Measurements from ENCODE around the gene DBT.
"Not testable (repeated sequence)": the region's sequence is repeated elsewhere in the genome, so short reads cannot be mapped to it uniquely, and the experiment has no call there.

The DBT gene

DNA sequence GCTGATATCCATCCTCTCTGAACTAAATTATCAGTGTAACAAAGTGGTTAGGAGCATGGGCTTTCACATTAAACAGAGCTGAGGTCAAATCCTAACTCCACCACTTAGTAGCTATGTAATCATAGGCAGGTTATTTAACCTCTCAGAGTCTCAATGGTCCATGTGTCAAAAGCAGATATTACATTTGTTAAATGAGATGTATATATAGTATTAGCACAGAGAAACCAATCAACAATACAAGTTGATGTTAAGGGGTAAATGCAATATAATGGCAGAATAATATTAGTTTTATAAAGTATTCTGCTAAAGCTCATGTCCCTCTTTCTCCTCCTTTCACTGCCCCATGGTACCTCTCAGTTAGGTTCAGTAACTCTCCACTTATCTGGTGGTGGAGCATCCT, 27.2 kb downstream of the DBT start:
- no peak for DNase-seq (ENCODE audit: low read depth in 2 of 2)
- TF ChIP-seq, protein P1, sequence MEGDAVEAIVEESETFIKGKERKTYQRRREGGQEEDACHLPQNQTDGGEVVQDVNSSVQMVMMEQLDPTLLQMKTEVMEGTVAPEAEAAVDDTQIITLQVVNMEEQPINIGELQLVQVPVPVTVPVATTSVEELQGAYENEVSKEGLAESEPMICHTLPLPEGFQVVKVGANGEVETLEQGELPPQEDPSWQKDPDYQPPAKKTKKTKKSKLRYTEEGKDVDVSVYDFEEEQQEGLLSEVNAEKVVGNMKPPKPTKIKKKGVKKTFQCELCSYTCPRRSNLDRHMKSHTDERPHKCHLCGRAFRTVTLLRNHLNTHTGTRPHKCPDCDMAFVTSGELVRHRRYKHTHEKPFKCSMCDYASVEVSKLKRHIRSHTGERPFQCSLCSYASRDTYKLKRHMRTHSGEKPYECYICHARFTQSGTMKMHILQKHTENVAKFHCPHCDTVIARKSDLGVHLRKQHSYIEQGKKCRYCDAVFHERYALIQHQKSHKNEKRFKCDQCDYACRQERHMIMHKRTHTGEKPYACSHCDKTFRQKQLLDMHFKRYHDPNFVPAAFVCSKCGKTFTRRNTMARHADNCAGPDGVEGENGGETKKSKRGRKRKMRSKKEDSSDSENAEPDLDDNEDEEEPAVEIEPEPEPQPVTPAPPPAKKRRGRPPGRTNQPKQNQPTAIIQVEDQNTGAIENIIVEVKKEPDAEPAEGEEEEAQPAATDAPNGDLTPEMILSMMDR (IDR thresholded peaks at IDR 0.05; ENCODE audit: low read depth, low read length), result no peak
- no peak overlapping the region for H3K4me3 ChIP-seq (replicated peaks in 1 of 2; ENCODE audit: low read depth in 2 of 2, low read length in 2 of 2)

DNA sequence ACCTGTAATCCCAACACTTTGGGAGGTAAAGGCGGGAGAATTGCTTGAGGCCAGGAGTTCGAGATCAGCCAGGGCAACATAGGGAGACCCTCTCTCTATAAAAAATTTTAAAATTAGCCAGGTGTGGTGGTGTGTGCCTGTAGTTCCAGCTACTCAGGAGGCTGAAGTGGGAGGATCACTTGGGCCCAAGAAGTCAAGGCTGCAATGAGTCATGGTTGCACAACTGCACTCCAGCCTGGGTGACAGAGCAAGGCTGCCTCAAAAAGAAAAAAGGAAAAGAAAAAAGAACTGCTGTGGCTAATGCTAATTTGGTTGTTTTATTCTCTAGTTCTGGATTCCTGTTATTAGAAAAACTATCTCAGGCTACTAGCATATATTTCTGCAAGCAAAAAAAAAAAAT, 29.8 kb downstream of the DBT start:
- DNase-seq (ENCODE audit: low read depth in 2 of 2), result peak; percentile 6 to 43
- H3K4me3 ChIP-seq (replicated peaks in 1 of 2; ENCODE audit: low read depth in 2 of 2, low read length in 2 of 2), result no peak overlapping the region
- TF ChIP-seq, protein P1 (IDR thresholded peaks at IDR 0.05; ENCODE audit: low read depth, low read length), result no peak

DNA sequence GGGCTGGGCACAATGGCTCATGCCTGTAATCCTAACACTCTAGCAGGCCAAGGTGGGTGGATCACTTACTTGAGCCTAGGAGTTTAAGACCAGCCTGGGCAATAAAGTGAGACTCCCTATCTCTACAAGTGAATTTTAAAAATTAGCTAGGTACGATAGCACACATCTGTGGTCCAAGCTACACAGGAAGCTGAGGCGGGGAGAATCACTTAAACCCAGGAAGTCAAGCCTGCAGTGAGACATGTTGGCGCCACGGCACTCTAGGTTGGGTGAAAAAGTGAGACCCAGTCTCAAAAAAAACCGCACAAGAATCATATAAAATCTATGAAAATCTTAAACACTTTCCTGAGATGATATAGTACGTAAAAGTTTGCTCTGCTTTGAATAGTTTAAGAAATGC, 30.2 kb downstream of the DBT start:
- TF ChIP-seq, protein P1 (IDR thresholded peaks at IDR 0.05; ENCODE audit: low read depth, low read length), result no peak
- H3K4me3 ChIP-seq (replicated peaks in 1 of 2; ENCODE audit: low read depth in 2 of 2, low read length in 2 of 2), result no peak overlapping the region
- DNase-seq (ENCODE audit: low read depth in 2 of 2), result no peak

DNA sequence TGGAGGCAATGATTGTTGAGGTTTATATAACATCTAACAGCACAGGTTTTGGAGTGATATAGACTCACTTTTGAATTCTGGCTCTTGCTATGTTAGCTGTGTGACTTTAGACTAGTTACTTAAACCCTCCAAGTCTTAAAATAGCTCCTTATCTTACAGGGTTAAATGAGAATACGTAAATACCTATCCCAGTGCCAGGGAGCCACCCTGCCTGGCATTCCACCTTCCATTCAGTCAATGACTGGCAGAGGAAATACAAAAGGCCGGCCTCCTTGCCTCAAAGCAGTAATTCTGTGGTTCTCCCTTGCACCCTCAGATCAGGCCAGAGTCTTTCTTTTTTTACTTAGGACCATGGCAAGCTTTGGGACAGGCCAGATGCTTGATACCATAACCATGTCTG, 31.8 kb downstream of the DBT start:
- no peak overlapping the region for H3K4me3 ChIP-seq (replicated peaks in 1 of 2; ENCODE audit: low read depth in 2 of 2, low read length in 2 of 2)
- TF ChIP-seq, protein P1 (IDR thresholded peaks at IDR 0.05; ENCODE audit: low read depth, low read length), result no peak
- DNase-seq (ENCODE audit: low read depth in 2 of 2), result no peak

DNA sequence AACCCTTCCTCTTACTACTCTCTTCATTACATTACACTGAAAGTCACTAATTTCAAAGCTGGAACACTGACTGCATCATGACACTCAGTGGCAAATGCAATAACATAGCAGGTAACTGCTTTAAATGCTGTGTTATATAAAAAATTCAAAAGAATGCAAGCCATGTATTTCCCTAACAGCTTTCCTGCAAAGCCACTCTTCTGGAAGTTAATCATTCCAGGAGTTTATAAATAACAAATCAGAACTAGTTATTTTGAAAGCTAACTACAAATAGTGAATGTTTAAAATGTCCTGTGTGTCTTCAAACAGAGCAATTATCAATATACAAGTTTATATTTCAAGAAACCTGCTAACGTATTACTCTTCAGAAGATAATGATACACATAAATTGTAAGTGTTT, 34.5 kb downstream of the DBT start:
- DNase-seq (ENCODE audit: low read depth in 2 of 2), result no peak
- H3K4me3 ChIP-seq (replicated peaks in 1 of 2; ENCODE audit: low read depth in 2 of 2, low read length in 2 of 2), result no peak overlapping the region
- TF ChIP-seq, protein P1 (IDR thresholded peaks at IDR 0.05; ENCODE audit: low read depth, low read length), result no peak

DNA sequence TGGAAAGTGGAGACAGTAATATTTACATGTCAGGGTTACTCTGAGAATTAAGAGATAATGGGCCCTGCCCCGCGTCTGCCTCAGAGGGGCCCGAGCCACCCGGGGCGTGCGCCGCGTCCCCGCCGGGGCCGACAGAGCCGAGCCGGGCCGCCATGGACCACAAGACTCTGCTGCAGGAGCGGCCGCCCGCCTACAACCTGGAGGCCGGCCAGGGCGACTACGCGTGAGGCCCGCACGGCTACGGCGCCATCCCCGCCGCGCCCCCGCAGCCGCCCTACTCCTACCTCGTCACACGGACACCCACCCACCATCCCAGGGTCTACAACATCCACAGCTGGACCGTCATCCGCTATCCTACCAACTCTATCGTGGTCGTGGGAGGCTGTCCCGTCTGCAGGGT, 36.5 kb downstream of the DBT start:
- no peak overlapping the region for H3K4me3 ChIP-seq (replicated peaks in 1 of 2; ENCODE audit: low read depth in 2 of 2, low read length in 2 of 2)

DNA sequence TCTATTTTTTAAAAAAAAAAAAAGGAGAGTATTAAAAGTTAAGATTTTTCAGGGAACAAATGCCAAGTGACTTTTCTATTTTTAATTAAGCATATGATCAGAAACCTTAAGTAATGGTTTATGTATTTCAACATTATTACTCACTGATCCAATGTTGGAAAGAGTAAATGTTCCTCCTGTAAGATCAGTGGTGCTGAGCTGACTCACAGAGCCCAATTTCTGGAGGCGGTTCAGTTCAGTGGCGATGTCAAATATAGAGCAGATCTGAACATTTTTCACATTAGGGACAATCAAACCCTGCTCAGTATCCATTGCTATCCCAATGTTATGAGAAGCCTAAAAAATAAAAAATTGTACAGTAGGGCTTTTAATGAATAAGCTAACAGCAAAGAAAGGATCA, 43.3 kb downstream of the DBT start:
- no peak for DNase-seq (ENCODE audit: low read depth in 2 of 2)
- TF ChIP-seq, protein P1 (IDR thresholded peaks at IDR 0.05; ENCODE audit: low read depth, low read length), result no peak
- H3K4me3 ChIP-seq (replicated peaks in 1 of 2; ENCODE audit: low read depth in 2 of 2, low read length in 2 of 2), result no peak overlapping the region

More for the DNA sequence above, 36.5 kb downstream of the DBT start:
- TF ChIP-seq, protein P1 (IDR thresholded peaks at IDR 0.05; ENCODE audit: low read depth, low read length), result no peak
- no peak for DNase-seq (ENCODE audit: low read depth in 2 of 2)

DNA sequence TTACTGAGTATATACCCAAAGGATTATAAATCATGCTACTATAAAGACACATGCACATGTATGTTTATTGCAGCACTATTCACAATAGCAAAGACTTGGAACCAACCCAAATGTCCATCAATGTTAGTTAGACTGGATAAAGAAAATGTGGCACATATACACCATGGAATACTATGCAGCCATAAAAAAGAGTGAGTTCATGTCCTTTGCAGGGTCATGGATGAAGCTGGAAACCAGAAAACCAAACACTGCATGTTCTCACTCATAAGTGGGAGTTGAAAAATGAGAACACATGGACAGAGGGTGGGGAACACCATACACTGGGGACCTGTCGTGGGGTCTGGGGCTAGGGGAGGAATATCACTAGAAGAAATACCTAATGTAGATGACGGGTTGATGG, 44.0 kb downstream of the DBT start:
- not testable (repeated sequence) for DNase-seq (ENCODE audit: low read depth in 2 of 2); H3K4me3 ChIP-seq (replicated peaks in 1 of 2; ENCODE audit: low read depth in 2 of 2, low read length in 2 of 2)

DNA sequence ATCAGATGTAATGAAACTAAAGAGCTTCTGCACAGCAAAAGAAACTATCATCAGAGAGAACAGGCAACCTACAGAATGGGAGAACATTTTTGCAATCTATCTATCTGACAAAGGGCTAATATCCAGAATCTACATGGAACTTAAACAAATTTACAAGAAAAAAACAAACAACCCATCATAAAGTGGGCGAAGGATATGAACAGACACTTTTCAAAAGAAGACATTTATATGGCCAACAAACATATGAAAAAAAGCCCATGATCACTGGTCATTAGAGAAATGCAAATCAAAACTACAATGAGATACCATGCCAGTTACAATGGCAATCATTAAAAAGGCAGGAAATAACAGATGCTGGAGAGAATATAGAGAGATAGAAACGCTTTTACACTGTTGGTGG, 44.5 kb downstream of the DBT start:
- DNase-seq (ENCODE audit: low read depth in 2 of 2), result not testable (repeated sequence)

DNA sequence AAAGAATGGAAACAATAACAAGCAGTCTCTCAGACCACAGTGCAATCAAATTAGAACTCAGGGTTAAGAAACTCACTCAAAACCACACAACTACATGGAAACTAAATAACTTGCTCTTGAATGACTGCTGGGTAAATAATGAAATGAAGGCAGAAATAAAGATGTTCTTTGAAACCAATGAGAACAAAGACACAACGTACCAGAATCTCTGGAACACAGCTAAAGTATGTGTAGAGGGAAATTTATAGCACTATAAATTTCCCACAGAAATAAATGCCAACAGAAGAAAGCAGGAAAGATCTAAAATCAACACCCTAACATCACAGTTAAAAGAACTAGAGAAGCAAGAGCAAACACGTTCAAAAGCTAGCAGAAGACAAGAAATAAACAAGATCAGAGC, 46.9 kb downstream of the DBT start:
- not testable (repeated sequence) for H3K4me3 ChIP-seq (replicated peaks in 1 of 2; ENCODE audit: low read depth in 2 of 2, low read length in 2 of 2); DNase-seq (ENCODE audit: low read depth in 2 of 2)

More for the DNA sequence above, 44.5 kb downstream of the DBT start:
- not testable (repeated sequence) for H3K4me3 ChIP-seq (replicated peaks in 1 of 2; ENCODE audit: low read depth in 2 of 2, low read length in 2 of 2)

DNA sequence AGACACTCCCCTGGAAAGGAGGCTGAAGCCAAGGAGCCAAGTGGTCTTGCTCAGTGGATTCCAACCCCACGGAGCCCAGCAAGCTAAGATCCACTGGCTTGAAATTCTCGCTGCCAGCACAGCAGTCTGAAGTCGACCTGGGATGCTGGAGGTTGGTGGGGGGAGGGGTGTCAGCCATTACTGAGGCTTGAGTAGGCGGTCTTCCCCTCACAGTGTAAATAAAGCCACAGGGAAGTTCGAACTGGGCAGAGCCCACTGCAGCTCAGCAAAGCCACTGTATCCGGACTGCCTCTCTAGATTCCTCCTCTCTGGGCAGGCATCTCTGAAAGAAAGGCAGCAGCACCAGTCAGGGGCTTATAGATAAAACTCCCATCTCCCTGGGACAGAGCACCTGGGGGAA, 49.6 kb downstream of the DBT start:
- H3K4me3 ChIP-seq (replicated peaks in 1 of 2; ENCODE audit: low read depth in 2 of 2, low read length in 2 of 2); DNase-seq (ENCODE audit: low read depth in 2 of 2): not testable (repeated sequence)

All from cardiac fibroblast (primary cell).